NB4 (cell line): ENCODE data around the gene SEPTIN5.

ENCODE experiments used
- DNase-seq: peaks from one replicate; pipeline ENCODE4 v3.0.0; 2010; ENCODE audit warnings: low read depth
- H3K4me3 ChIP-seq: one replicate; pipeline ENCODE4 v1.5.1; 2011; ENCODE audit warnings: mild to moderate bottlenecking, low read depth, low read length, moderate library complexity
- CTCF ChIP-seq: IDR thresholded peaks from one replicate; pipeline ENCODE4 v1.5.1; 2012; ENCODE audit warnings: low read depth, low read length
- MYC ChIP-seq: IDR thresholded peaks from 2 replicates; pipeline ENCODE4 v1.6.1; 2011; ENCODE audit warnings: low read depth, low read length
- POLR2A ChIP-seq: IDR thresholded peaks from 2 replicates; pipeline ENCODE4 v1.6.1; 2011; ENCODE audit warnings: mild to moderate bottlenecking; ENCODE audit not compliant: insufficient read length; ENCODE audit errors: extremely low read depth
- TF ChIP-seq, protein P1 (sequence below): IDR thresholded peaks from 2 replicates; pipeline ENCODE4 v1.6.1; 2011; ENCODE audit warnings: low read depth, low read length

The SEPTIN5 gene

DNA sequence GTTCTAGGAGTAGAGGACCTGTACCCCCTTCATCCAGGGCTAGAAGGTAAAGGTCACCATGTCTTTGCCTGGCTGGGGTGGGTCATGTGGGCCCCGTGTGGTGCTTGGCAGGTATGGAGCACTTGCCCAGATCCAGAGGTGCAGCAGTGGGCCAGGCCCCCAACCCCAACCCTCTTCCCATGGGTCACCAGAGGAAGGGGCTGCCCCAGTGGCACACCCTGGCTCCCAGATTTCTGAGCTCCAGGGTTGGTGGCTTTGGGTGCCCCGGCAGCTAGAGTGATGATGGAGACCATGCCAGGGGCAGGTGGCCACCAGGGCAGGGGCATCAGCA, 6.7 kb downstream of the SEPTIN5 start:
- H3K4me3 ChIP-seq, result no peak overlapping the region
- no peak for DNase-seq
- TF ChIP-seq CTCF (no peak), MYC (no peak), POLR2A (no peak)
- TF ChIP-seq, protein P1, sequence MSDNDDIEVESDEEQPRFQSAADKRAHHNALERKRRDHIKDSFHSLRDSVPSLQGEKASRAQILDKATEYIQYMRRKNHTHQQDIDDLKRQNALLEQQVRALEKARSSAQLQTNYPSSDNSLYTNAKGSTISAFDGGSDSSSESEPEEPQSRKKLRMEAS, result no peak

GRCh38 chr22:19721330-19722177, 7.3 kb downstream of the SEPTIN5 start:
- H3K4me3 ChIP-seq, result no peak overlapping the region
- no peak for DNase-seq
- TF ChIP-seq CTCF, result no peak
- TF ChIP-seq MYC, result no peak
- TF ChIP-seq POLR2A, result no peak
- TF ChIP-seq, protein P1, result no peak

DNA sequence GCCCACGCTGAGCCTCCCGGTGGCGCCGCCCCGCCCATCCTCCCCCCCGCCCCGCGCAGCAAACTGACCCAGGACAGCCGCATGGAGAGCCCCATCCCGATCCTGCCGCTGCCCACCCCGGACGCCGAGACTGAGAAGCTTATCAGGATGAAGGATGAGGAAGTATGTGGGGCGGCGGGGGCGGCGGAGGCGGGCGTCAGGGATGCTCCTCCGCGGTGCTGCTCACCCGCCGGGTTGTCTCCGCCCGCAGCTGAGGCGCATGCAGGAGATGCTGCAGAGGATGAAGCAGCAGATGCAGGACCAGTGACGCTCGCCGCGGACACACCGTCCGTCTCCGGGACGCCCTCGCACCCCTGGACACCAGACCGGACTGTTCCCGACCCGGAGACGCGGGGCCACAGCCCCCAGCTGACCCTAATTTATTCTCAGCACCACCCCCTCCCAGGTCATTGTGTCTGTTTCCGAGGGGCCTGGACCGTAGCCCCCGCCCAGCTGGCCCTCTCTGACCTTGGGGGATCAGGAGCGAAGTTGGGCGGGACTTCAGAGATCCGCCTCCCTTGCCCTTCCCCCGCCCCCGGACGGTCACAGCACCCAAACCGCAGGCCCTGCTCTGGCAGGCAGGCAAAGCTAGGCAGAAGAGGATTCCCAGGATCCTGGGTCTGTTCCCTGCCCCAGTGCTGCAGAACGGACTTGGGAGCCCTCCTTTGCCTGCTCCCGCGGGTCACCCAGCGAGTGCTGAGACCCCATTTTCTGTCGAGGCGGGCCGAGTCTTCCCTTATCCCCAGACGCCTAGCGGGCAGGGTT, 8.1 kb downstream of the SEPTIN5 start:
- no peak for DNase-seq
- TF ChIP-seq, protein P1, result no peak
- no peak overlapping the region for H3K4me3 ChIP-seq

DNA sequence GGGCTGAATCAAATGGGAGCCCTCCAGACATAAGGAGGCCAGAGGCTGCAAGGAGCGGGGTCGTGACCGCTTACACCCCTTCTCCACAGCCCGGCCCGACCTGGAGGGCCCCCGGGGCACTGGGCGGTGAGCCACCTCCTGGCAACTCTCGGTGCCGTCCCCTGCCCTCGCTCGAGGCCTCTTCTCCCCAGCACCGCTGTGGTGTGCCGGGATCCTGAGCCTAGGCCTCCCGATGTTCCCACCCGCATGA, 8.6 kb downstream of the SEPTIN5 start:
- TF ChIP-seq, protein P1, result no peak
- TF ChIP-seq MYC (no peak), CTCF (no peak), POLR2A (no peak)
- H3K4me3 ChIP-seq, result no peak overlapping the region
- DNase-seq, result no peak

DNA sequence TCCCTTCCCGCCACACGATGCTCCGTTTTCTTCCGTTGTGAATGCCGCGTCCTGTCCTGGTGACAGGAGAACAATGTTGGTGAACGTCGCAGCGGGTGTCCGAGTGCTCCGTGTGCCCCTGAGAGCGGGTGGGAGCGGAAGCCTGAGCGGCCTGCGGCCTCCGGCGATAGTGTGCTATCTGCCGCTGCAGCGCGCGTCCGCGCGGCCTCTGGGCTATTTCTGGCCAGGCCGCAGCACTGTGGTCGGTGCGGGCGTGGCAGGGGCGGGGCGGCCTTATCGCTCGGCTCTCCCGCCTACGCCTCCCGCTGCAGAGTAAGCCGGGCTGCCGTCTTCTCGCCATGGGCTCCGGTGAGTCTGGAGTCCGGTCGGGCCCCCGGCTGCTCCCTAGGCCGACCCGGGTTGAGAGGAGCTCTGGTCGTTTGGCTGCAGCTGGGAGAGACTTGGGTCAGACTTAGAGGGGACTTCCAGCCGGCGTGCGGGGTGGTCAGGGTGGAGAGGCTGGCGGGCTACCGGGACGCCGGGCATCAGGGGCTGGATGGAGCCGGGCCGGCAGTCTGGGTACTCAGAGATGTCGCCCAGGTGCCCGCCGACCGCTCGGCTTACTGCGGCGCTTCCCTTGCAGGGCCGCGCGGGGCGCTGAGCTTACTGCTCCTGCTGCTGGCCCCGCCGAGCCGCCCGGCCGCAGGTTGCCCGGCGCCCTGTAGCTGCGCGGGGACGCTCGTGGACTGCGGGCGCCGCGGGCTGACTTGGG, 9.1 kb downstream of the SEPTIN5 start, which contains the start of gene GP1BB:
Gene GP1BB, plus strand, starts transcription at position 308 of the 751 bp plus-strand sequence. Its CDS starts 31 bp downstream, at position 339.
- DNase-seq, result peak; percentile 78
- H3K4me3 ChIP-seq, result peak within 1 kb of the TSS; percentile 21
- TF ChIP-seq CTCF, result no peak
- no peak for TF ChIP-seq MYC
- TF ChIP-seq, protein P1, result no peak
- TF ChIP-seq POLR2A, result no peak
